ENCODE results near the gene FAM131C.
A peak's percentile ranks its signal among the peaks of the same experiment; 100 is the strongest.

The FAM131C gene

GRCh38 chr1:16075337-16076030 is 2.0 kb upstream of the FAM131C start:
- Mint-ChIP-seq H3K4me3 (no peak overlapping the region), H3K9me3 (ENCODE audit: low read depth) (no peaks in the 10 kb centered on the region), H3K27me3 (peaks cover 14% of the 10 kb centered on the region), H3K27ac (no peak overlapping the region), H3K36me3 (no peaks in the 10 kb centered on the region), H3K4me1 (ENCODE audit: low read depth) (peaks cover 12% of the 10 kb centered on the region)

DNA sequence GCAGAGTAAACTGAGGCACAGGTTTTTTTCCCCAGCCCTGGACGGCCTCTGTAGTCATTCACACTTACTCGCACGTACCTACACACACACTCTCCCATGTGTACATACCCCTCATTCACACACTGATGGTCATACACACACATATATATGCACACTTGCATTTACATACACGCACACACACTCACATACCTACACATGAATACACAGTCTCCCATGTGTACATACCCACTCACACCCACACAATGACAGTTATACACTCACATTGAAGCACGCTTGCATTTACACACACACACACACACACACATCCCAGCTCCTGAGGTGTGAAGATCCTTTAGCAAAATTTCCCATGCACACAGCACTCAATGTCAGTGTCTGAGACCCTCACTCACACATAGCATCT is 766 bp upstream of the FAM131C start:
- Mint-ChIP-seq H3K27me3 (peaks cover 14% of the 10 kb centered on the region), H3K36me3 (no peaks in the 10 kb centered on the region), H3K4me3 (peak overlapping the region; percentile 61), H3K4me1 (ENCODE audit: low read depth) (peaks cover 18% of the 10 kb centered on the region), H3K9me3 (ENCODE audit: low read depth) (no peaks in the 10 kb centered on the region), H3K27ac (no peak overlapping the region)

- peaks cover 14% of the 10 kb centered on the region for H3K27me3 Mint-ChIP-seq
- peaks cover 14% of the 10 kb centered on the region for H3K4me1 Mint-ChIP-seq (ENCODE audit: low read depth)
Measured at GRCh38 chr1:16072616-16073484, 601 bp downstream of the FAM131C start.

DNA sequence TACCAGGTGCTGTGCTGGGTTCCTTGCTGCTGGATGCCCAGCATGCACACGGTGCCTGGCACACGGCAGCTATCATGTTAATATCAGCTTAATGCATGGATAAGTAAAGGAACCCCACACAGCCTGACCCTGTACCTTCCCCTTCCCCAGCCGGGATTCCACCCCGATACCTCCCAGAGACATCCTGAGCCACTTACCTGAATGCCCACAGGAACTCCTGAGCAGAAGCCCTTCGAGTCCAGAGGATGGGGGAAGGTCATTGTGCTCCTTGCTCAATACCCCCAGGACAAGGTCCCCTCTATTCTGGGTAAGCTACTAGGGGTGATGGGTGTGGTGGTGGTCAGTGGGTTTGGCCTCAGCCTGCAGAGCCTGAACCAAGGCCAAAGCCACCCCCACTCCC is 1.4 kb downstream of the FAM131C start:
- peak overlapping the region; percentile 6 for H3K4me3 Mint-ChIP-seq
- no peak overlapping the region for H3K27ac Mint-ChIP-seq
- H3K27me3 Mint-ChIP-seq = peaks cover 14% of the 10 kb centered on the region
- peaks cover 14% of the 10 kb centered on the region for H3K4me1 Mint-ChIP-seq (ENCODE audit: low read depth)
- no peaks in the 10 kb centered on the region for H3K36me3 Mint-ChIP-seq
- no peaks in the 10 kb centered on the region for H3K9me3 Mint-ChIP-seq (ENCODE audit: low read depth)

More at GRCh38 chr1:16072616-16073484, 601 bp downstream of the FAM131C start:
- Mint-ChIP-seq H3K4me3 (peak overlapping the region; percentile 23), H3K27ac (no peak overlapping the region), H3K36me3 (no peaks in the 10 kb centered on the region), H3K9me3 (ENCODE audit: low read depth) (no peaks in the 10 kb centered on the region)

- H3K27me3 Mint-ChIP-seq = peaks cover 14% of the 10 kb centered on the region
- H3K4me1 Mint-ChIP-seq (ENCODE audit: low read depth) = peaks cover 14% of the 10 kb centered on the region
- H3K4me3 Mint-ChIP-seq = peak overlapping the region; percentile 6
- no peaks in the 10 kb centered on the region for H3K9me3 Mint-ChIP-seq (ENCODE audit: low read depth)
- H3K27ac Mint-ChIP-seq = no peak overlapping the region
- H3K36me3 Mint-ChIP-seq = no peaks in the 10 kb centered on the region
Measured at GRCh38 chr1:16071614-16072013, 1.8 kb downstream of the FAM131C start.

- H3K4me1 Mint-ChIP-seq (ENCODE audit: low read depth) = peaks cover 14% of the 10 kb centered on the region
- no peaks in the 10 kb centered on the region for H3K36me3 Mint-ChIP-seq
- no peak overlapping the region for H3K4me3 Mint-ChIP-seq
- no peak overlapping the region for H3K27ac Mint-ChIP-seq
- no peaks in the 10 kb centered on the region for H3K9me3 Mint-ChIP-seq (ENCODE audit: low read depth)
- peaks cover 14% of the 10 kb centered on the region for H3K27me3 Mint-ChIP-seq
Measured at GRCh38 chr1:16070640-16071355, 2.7 kb downstream of the FAM131C start.

- no peak overlapping the region for H3K27ac Mint-ChIP-seq
Measured at GRCh38 chr1:16068356-16069270, 4.8 kb downstream of the FAM131C start.

DNA sequence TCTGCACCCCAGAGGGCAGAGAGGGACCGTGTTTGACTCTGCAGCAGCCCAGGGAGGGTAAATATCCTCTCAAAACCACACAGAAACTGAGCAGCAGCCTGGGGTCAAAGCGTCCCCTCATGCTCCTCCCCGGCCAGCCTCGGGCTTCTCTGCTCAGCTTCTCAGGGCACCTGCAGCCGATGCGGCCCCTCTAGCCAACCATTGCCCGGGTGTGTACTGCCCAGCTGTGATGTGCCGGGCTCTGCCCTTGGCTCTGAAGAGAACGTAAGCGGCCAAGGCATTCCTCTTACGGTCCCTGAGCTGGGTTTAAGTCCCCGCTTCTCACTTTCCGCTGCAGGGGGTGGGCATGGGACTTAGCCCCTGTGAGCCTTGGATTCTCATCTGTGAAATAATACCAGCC is 5.5 kb downstream of the FAM131C start:
- no peak overlapping the region for H3K27ac Mint-ChIP-seq
- H3K4me3 Mint-ChIP-seq = no peak overlapping the region
- H3K4me1 Mint-ChIP-seq (ENCODE audit: low read depth) = peaks cover 16% of the 10 kb centered on the region
- H3K36me3 Mint-ChIP-seq = peaks cover 2% of the 10 kb centered on the region
- peaks cover 5% of the 10 kb centered on the region for H3K27me3 Mint-ChIP-seq
- no peaks in the 10 kb centered on the region for H3K9me3 Mint-ChIP-seq (ENCODE audit: low read depth)

More at GRCh38 chr1:16068356-16069270, 4.8 kb downstream of the FAM131C start:
- Mint-ChIP-seq H3K9me3 (ENCODE audit: low read depth) (no peaks in the 10 kb centered on the region), H3K4me1 (ENCODE audit: low read depth) (peaks cover 16% of the 10 kb centered on the region), H3K36me3 (peaks cover 2% of the 10 kb centered on the region), H3K4me3 (no peak overlapping the region), H3K27me3 (peaks cover 5% of the 10 kb centered on the region)

GRCh38 chr1:16067127-16067768 is 6.2 kb downstream of the FAM131C start:
- Mint-ChIP-seq H3K27me3 (peaks cover 5% of the 10 kb centered on the region), H3K4me3 (no peak overlapping the region), H3K27ac (no peak overlapping the region), H3K36me3 (peaks cover 2% of the 10 kb centered on the region), H3K4me1 (ENCODE audit: low read depth) (peaks cover 16% of the 10 kb centered on the region), H3K9me3 (ENCODE audit: low read depth) (no peaks in the 10 kb centered on the region)

DNA sequence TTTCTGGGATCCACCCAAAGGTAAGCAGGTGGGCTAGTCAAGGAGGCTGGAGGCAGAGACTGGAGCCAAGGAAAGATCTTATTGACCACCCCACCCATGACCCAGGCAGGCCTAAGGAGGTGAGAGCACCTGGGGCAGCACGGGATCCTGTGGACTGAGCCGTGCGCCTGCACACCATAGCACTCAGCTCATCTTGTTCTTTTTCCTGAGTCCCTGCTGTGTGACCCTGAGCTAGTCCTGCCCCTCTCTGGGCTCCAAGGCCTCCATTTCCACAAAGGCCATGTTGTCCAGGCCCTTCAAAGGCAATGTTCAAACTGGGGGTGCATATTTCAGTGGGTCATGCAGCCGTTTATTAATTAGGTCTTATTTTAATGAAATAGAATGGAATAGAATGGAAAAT is 7.2 kb downstream of the FAM131C start:
- Mint-ChIP-seq H3K36me3 (peaks cover 2% of the 10 kb centered on the region), H3K27me3 (peaks cover 2% of the 10 kb centered on the region), H3K4me3 (no peak overlapping the region), H3K27ac (no peak overlapping the region), H3K9me3 (ENCODE audit: low read depth) (no peaks in the 10 kb centered on the region), H3K4me1 (ENCODE audit: low read depth) (peaks cover 16% of the 10 kb centered on the region)

DNA sequence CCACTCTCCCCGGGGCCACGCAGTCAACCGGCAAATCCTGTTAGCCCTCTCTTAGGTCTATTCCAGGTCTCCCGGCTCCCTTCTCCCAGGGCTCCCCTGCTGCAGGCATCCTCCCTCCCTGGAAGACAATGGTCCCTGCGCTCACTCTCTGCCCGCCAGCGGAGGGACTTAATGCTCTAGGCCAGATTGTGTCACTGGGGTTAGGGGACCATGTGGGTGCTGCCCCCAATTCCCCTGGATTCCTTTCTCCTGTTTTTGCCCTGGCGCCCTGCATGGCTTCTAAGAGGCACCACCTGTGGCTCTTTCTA is 8.2 kb downstream of the FAM131C start:
- no peak overlapping the region for H3K4me3 Mint-ChIP-seq
- no peak overlapping the region for H3K27ac Mint-ChIP-seq

GRCh38 chr1:16064536-16065268 is 8.7 kb downstream of the FAM131C start:
- Mint-ChIP-seq H3K9me3 (ENCODE audit: low read depth) (no peaks in the 10 kb centered on the region), H3K27me3 (peaks cover 2% of the 10 kb centered on the region), H3K4me3 (no peak overlapping the region), H3K27ac (no peak overlapping the region), H3K4me1 (ENCODE audit: low read depth) (peaks cover 10% of the 10 kb centered on the region), H3K36me3 (peaks cover 2% of the 10 kb centered on the region)

More for the DNA sequence above, 8.2 kb downstream of the FAM131C start:
- Mint-ChIP-seq H3K27me3 (peaks cover 2% of the 10 kb centered on the region), H3K36me3 (peaks cover 2% of the 10 kb centered on the region), H3K9me3 (ENCODE audit: low read depth) (no peaks in the 10 kb centered on the region), H3K4me1 (ENCODE audit: low read depth) (peaks cover 14% of the 10 kb centered on the region)

DNA sequence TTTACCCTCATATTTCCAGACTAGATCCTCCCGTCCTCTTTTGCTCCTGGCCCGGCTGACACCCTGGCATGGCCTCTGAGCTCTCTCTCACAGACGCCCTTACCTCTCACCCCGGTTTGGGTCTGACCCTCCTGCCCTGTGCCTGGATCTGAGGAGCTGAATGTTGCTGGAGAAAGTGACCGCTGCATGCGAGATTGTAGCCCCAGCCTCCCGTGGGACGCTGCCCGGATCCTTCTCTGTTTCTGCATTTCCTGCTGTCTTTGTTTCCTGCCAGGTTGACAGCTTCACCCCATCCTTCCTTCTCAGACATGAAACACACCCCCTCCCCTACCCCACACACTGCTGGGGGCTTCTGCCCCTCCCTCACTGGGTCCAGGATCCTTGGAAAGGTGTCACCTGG is 9.5 kb downstream of the FAM131C start:
- Mint-ChIP-seq H3K9me3 (ENCODE audit: low read depth) (no peaks in the 10 kb centered on the region), H3K27ac (no peak overlapping the region), H3K36me3 (peaks cover 2% of the 10 kb centered on the region), H3K4me1 (ENCODE audit: low read depth) (peaks cover 10% of the 10 kb centered on the region), H3K27me3 (peaks cover 2% of the 10 kb centered on the region), H3K4me3 (no peak overlapping the region)
